Skin of body (tissue), 2 donors: ENCODE results near the gene GDF7. TPM values are rescaled to one million over a fixed set of nuclear protein-coding genes. Genes with fewer than 3 reads are reported as not detected.
A peak's percentile ranks its signal among the peaks of the same experiment; 100 is the strongest.

Experiments used
- DNase-seq: peaks from one replicate; lab custom pipeline; 2025; lab: John Stamatoyannopoulos, UW
- total RNA-seq: library from RNA; depleted of rRNA; stranded (reverse); fragments of >200 nt; gene quantifications from one replicate; pipeline ENCODE4 v1.2.3, GENCODE V29; 2014

GDF7 gene
- total RNA-seq, 1 donor from 2014 or later = 0.89 TPM

- no peak for DNase-seq
Measured at GRCh38 chr2:20627712-20628380, 39.1 kb upstream of the GDF7 start.

GRCh38 chr2:20629181-20629580 is 37.8 kb upstream of the GDF7 start:
- no peak for DNase-seq

GRCh38 chr2:20629581-20630171 is 37.3 kb upstream of the GDF7 start:
- DNase-seq = peak; percentile 81

- DNase-seq = no peak
Measured at GRCh38 chr2:20630967-20631366, 36.0 kb upstream of the GDF7 start.

GRCh38 chr2:20631617-20632307 is 35.2 kb upstream of the GDF7 start:
- no peak for DNase-seq

GRCh38 chr2:20632446-20632990 is 34.4 kb upstream of the GDF7 start:
- no peak for DNase-seq

GRCh38 chr2:20633001-20633400 is 33.9 kb upstream of the GDF7 start:
- no peak for DNase-seq

GRCh38 chr2:20633794-20634506 is 33.0 kb upstream of the GDF7 start:
- no peak for DNase-seq

- DNase-seq = peak; percentile 55
Measured at GRCh38 chr2:20634507-20635112, 32.3 kb upstream of the GDF7 start.

GRCh38 chr2:20635113-20635510 is 31.8 kb upstream of the GDF7 start:
- no peak for DNase-seq

GRCh38 chr2:20635675-20636584 is 31.0 kb upstream of the GDF7 start:
- peak; percentile 77 for DNase-seq

- DNase-seq = no peak
Measured at GRCh38 chr2:20637147-20637546, 29.8 kb upstream of the GDF7 start.

GRCh38 chr2:20638014-20638413 is 28.9 kb upstream of the GDF7 start:
- DNase-seq = no peak

GRCh38 chr2:20638646-20639430 is 28.1 kb upstream of the GDF7 start:
- no peak for DNase-seq

- no peak for DNase-seq
Measured at GRCh38 chr2:20640411-20641122, 26.4 kb upstream of the GDF7 start.

- no peak for DNase-seq
Measured at GRCh38 chr2:20641123-20641985, 25.6 kb upstream of the GDF7 start.

- peak; percentile 28 for DNase-seq
Measured at GRCh38 chr2:20642055-20642971, 24.6 kb upstream of the GDF7 start.
